Astrocyte (in vitro differentiated cells and primary cell): ENCODE results near the gene CYLD.

Experiments used
- EZH2 ChIP-seq: IDR thresholded peaks from 2 replicates; pipeline ENCODE4 v1.6.1; 2012; ENCODE audit warnings: mild to moderate bottlenecking, low read length, inconsistent platforms; ENCODE audit not compliant: insufficient read depth
- TF ChIP-seq, protein P1 (sequence below): IDR thresholded peaks from 2 replicates; pipeline ENCODE4 v1.5.1; 2011; ENCODE audit warnings: low read depth, mild to moderate bottlenecking, inconsistent platforms, low read length, moderate library complexity; ENCODE audit not compliant: insufficient read depth

DNA sequence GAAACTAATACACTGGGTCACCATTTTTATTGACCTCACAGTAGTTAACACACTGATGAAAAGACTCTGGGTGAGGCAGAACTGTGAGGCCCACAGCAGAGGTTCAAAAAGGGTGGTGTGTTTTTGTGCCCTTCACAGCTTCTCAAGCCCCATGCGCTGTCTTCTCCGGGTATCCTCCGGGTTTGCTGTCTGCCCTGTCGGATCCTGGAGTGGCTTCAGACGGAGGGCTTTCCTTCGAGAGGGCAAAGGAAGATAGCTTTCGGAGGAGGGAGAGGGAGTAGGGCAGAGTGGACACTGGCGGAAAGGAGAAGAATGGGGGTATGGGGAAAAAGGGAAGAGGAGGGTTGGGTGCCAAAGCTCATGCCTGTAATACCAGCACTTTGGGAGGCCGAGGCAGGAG is 80.8 kb downstream of the CYLD start:
- TF ChIP-seq, protein P1, sequence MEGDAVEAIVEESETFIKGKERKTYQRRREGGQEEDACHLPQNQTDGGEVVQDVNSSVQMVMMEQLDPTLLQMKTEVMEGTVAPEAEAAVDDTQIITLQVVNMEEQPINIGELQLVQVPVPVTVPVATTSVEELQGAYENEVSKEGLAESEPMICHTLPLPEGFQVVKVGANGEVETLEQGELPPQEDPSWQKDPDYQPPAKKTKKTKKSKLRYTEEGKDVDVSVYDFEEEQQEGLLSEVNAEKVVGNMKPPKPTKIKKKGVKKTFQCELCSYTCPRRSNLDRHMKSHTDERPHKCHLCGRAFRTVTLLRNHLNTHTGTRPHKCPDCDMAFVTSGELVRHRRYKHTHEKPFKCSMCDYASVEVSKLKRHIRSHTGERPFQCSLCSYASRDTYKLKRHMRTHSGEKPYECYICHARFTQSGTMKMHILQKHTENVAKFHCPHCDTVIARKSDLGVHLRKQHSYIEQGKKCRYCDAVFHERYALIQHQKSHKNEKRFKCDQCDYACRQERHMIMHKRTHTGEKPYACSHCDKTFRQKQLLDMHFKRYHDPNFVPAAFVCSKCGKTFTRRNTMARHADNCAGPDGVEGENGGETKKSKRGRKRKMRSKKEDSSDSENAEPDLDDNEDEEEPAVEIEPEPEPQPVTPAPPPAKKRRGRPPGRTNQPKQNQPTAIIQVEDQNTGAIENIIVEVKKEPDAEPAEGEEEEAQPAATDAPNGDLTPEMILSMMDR: no peak
- no peak for TF ChIP-seq EZH2
